ENCODE data around the gene RAB36.

The RAB36 gene

GRCh38 chr22:23212061-23213021, 67.1 kb downstream of the RAB36 start:
- no peak for DNase-seq (ENCODE audit: extremely low spot score)
- TF ChIP-seq LEF1 (IDR thresholded peaks at IDR 0.05; ENCODE audit: borderline replicate concordance) (no peak), CTBP1 (IDR thresholded peaks at IDR 0.05; ENCODE audit: borderline replicate concordance) (no peak)
- ChIA-PET POLR2A (no interaction called here), CTCF (interaction anchor here (0.6 kb wide), 1 partner anchor 1073 kb away, joined by 4 read pairs; no protein-coding TSS in a partner anchor)

DNA sequence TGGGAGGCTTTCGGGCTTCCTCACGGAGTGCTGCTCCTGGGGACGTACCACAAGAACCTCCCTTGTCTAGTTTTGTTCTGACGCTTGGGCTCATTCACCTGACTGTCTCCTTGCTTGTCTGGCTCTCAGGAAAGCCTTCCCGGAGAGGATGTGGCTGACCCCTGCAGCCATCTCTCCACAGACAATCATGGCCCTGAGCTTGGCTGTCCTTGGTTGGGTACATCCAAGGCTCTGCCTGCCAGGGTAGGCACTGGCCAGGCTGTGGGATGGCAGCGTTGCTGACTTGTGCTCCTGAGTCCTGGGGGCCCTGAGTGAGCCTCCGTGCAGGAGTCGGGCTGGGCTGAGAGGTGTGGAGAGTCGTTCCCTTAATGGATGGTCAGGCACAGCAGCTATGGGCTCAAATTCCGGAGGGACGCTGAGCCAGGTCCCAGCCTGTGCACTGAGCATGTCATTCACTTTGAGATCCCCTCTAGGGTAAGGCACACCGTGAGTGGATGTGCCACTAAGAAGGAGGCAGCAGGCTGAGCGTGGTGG, 67.8 kb downstream of the RAB36 start:
- no peak for TF ChIP-seq ARNT (IDR thresholded peaks at IDR 0.05)
- TF ChIP-seq PKNOX1 (IDR thresholded peaks at IDR 0.05) = no peak
- TF ChIP-seq TARDBP (IDR thresholded peaks at IDR 0.05) = no peak
- TF ChIP-seq FOXK2 (IDR thresholded peaks at IDR 0.05) = no peak
- no peak for TF ChIP-seq LEF1 (IDR thresholded peaks at IDR 0.05; ENCODE audit: borderline replicate concordance)
- no peak for TF ChIP-seq SUZ12 (IDR thresholded peaks at IDR 0.05)
- no peak for TF ChIP-seq ELF4 (IDR thresholded peaks at IDR 0.05)
- no peak for TF ChIP-seq HDGF (IDR thresholded peaks at IDR 0.05; ENCODE audit: borderline replicate concordance)
- no peak for TF ChIP-seq BHLHE40 (IDR thresholded peaks at IDR 0.05; ENCODE audit: borderline replicate concordance)
- TF ChIP-seq SP1 (IDR thresholded peaks at IDR 0.05) = no peak
- TF ChIP-seq NFRKB (IDR thresholded peaks at IDR 0.05) = no peak
- TF ChIP-seq FOXM1 (IDR thresholded peaks at IDR 0.05; ENCODE audit: borderline replicate concordance) = no peak
- no peak for TF ChIP-seq CTBP1 (IDR thresholded peaks at IDR 0.05; ENCODE audit: borderline replicate concordance)
- no peak for TF ChIP-seq L3MBTL2 (conservative IDR thresholded peaks at IDR 0.05)
- POLR2A ChIA-PET = no interaction called here
- DNase-seq (ENCODE audit: extremely low spot score) = no peak
- CTCF ChIA-PET = no interaction called here

GRCh38 chr22:23213581-23214334, 68.5 kb downstream of the RAB36 start:
- TF ChIP-seq ZNF384 (IDR thresholded peaks at IDR 0.05) (no peak), SUZ12 (IDR thresholded peaks at IDR 0.05) (no peak), FOXK2 (IDR thresholded peaks at IDR 0.05) (no peak), PKNOX1 (IDR thresholded peaks at IDR 0.05) (no peak), SP1 (IDR thresholded peaks at IDR 0.05) (no peak), CTBP1 (IDR thresholded peaks at IDR 0.05; ENCODE audit: borderline replicate concordance) (no peak), ELF4 (IDR thresholded peaks at IDR 0.05) (no peak), FOXA1 (IDR thresholded peaks at IDR 0.05) (no peak)
- ChIA-PET CTCF (no interaction called here), POLR2A (no interaction called here)
- DNase-seq (ENCODE audit: extremely low spot score) = no peak
